ENCODE measurements around the gene OXCT1.

- TF ChIP-seq JUND (CRISPR knock-in tag; IDR thresholded peaks at IDR 0.05) (no peak), EP300 (IDR thresholded peaks at IDR 0.05; ENCODE audit: low read depth in 2 of 2, low read length in 2 of 2) (no peak), EP300 (CRISPR knock-in tag; IDR thresholded peaks at IDR 0.05; ENCODE audit: borderline replicate concordance) (no peak), NFE2L1 (CRISPR knock-in tag; IDR thresholded peaks at IDR 0.05; ENCODE audit: borderline replicate concordance) (no peak), SUZ12 (IDR thresholded peaks at IDR 0.05; ENCODE audit: low read depth, low read length) (no peak), HMG20A (CRISPR knock-in tag; IDR thresholded peaks at IDR 0.05; ENCODE audit: borderline replicate concordance) (no peak), NCOR1 (IDR thresholded peaks at IDR 0.05; ENCODE audit: borderline replicate concordance, low read length) (no peak), STAT6 (CRISPR knock-in tag; IDR thresholded peaks at IDR 0.05; ENCODE audit: borderline replicate concordance) (no peak), SNAPC2 (CRISPR knock-in tag; IDR thresholded peaks at IDR 0.05) (no peak), REST (IDR thresholded peaks at IDR 0.05; ENCODE audit: borderline replicate concordance in 1 of 2, low read depth in 1 of 2, low read length in 2 of 2) (no peak)
- TF ChIP-seq, protein P1, sequence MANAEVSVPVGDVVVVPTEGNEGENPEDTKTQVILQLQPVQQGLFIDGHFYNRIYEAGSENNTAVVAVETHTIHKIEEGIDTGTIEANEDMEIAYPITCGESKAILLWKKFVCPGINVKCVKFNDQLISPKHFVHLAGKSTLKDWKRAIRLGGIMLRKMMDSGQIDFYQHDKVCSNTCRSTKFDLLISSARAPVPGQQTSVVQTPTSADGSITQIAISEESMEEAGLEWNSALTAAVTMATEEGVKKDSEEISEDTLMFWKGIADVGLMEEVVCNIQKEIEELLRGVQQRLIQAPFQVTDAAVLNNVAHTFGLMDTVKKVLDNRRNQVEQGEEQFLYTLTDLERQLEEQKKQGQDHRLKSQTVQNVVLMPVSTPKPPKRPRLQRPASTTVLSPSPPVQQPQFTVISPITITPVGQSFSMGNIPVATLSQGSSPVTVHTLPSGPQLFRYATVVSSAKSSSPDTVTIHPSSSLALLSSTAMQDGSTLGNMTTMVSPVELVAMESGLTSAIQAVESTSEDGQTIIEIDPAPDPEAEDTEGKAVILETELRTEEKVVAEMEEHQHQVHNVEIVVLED (CRISPR knock-in tag; IDR thresholded peaks at IDR 0.05; ENCODE audit: borderline replicate concordance) = no peak
- TF ChIP-seq, protein P2, sequence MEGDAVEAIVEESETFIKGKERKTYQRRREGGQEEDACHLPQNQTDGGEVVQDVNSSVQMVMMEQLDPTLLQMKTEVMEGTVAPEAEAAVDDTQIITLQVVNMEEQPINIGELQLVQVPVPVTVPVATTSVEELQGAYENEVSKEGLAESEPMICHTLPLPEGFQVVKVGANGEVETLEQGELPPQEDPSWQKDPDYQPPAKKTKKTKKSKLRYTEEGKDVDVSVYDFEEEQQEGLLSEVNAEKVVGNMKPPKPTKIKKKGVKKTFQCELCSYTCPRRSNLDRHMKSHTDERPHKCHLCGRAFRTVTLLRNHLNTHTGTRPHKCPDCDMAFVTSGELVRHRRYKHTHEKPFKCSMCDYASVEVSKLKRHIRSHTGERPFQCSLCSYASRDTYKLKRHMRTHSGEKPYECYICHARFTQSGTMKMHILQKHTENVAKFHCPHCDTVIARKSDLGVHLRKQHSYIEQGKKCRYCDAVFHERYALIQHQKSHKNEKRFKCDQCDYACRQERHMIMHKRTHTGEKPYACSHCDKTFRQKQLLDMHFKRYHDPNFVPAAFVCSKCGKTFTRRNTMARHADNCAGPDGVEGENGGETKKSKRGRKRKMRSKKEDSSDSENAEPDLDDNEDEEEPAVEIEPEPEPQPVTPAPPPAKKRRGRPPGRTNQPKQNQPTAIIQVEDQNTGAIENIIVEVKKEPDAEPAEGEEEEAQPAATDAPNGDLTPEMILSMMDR (CRISPR knock-in tag; IDR thresholded peaks at IDR 0.05) = no peak
These were observed at the start of gene OXCT1 for GRCh38 chr5:41869724-41870626.
